Measurements from ENCODE around the gene LRRN2.

LRRN2 gene

DNA sequence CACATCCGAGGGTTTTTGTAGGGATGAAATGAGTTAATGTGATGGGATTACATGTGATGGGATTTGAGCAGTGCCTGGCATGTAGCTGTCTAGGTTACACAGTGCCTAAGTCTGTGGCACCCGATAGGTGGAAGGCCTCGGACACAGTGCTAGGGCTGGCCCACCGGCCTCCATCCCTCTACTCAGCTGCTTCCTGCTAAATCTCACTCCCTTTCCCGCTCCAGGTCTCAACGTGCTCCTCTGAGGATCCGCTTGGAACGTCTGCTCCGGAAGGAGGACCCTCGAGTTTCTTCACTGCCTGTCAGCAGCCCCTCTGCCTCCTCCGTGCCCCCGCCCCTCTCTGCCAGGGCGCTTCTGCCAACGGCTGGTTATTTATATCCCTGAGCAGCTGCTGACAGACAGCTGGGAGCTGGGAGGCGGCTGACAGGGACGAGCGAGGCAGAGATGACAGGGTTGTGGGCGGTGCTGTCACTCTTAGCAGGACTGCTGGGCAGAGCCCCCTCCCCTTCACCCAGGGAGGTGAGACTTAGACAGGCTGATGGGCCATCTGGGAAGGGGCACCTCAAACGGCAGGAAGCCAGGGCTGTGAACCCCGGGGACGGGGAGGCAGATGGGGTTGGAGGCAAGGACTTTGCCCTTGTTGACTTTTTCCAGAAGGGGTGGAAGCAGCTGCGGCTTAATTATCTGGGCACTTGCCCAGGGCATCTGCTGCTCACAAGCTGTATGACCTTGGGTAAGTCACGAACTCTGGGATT, 26.6 kb upstream of the LRRN2 start:
- no peak for DNase-seq

DNA sequence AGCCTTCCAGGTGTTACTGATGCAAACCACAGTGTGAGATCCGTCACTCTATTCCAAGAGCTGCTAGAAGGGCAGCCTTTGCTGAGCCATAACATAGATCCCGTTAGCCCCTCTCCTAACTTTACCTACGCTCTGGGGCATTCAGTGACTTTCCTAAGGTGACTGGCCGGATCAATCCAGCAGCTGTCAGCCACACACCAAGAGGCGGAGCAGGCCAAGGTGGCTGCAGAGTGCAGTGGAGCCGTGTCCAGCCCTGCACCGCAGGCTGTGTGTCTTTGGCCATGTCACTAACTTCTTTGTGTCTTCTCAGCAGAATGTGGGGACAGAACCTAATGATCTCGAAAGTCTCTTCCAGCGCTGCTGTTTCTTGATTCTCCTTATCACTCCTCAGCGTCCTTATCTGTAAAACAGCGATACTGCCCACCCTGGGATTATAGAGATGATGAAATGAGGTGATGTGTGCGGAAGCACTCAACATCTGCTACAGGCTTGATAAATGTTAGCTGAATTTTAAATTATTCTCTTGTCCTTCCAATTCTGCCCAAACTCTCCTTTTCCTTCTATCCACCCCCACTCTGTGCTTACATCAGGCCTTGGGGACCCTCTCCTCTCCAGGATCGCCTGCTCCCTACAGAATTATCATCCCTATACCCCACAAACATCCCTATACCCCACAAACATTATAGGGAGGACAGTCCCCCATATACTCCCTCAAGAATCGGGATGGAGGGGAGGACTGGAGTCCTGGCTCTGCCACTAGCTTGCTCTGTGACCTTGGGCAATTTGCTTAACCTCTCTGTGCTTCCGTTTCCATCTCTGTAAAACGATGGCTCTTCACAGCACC, 25.8 kb upstream of the LRRN2 start:
- DNase-seq, result no peak

DNA sequence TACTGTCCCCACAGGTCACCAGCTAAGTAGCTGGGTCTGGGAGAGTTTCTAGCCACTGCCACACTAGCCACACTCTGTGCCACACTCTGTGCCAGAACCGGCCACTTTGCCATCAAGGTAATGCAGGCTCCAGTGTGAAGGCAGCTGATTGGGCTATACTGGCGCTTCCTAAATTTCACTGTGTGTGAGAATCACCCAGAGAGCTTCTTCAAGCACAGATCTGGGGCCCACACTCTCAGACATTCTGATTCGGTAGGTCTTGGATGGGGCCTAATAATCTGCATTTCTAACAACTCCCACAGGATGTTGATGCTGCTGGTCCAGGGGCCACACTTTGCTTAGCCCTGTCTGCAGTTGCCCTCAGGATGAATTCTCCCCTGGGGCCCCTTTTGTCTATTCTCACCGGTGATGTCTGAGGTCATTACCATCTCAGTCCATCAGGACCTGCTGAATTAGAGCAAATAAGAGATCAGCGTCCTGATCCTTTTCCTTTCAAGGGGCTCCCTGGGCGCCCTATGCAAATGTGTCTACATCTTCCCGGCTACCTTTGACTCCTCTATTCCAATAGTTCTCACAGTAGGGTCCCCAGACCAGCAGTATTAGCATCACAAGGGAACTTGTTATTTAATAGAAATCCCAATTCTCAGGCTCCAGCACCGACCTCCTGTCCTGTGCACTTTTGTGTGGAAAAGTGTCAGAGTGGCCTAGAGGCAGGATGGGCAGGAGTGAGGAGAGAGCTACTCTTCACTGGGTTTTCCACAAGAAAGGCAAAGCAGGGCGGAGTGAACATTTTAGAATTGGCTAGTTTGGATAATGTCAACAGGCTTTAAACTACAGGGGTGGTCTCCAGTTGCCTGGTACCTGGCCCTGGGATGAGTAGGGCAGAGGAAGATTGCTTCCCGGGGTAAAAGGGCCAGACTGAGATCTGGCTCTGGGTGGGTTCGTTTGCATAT, 24.7 kb upstream of the LRRN2 start:
- DNase-seq, result no peak

DNA sequence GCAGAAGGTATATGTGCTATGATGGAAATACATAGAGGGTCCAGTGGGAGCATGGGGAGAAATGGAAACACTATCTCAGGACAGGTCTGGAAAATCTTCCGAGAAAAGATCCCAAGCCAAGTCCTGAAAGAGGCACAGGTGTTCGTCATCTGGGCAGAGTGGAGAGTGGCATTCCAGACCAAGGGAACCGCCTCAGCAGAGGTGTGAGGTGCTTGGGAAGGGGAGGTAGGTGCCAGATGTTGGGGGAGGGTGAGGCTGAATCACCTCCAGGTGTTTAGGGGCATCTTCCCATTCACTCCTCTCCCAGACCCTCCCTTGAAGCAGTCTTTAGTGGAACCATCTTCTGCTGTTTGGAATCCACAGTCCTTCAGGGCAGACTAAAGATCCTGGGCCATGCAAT, 23.5 kb upstream of the LRRN2 start:
- DNase-seq, result no peak

DNA sequence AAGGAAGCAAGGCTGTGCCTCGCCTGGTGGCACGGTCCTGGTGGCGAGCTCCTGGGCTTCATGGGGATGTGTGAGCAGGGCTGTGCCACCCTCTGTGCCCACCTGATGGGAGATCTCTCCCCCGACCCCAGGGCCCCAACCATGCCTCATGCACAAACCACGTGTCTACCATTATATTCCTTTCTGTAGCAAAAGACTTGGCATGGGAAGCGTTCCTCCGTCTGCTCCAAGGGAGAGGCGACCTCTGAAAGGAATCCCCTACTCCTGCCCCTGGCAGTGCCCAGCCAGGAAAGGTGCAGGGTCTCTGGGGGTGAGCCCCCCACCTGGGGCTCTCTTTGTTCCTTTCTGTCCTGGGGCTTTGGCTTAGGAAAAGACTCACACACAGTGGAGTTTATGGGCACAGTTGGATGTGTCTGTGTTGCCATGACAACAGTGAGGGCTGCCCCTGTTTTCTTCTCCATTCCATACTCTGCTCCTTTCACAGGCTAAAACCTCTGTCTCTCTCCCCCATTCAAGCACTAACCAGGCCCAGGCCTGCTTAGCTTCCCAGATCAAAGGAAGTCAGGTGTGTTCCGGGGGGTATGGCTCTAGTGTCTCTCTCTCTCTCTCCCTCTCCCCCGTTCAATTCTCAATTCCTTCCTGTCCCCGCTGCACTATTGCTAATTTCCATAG, 21.4 kb upstream of the LRRN2 start:
- no peak for DNase-seq

DNA sequence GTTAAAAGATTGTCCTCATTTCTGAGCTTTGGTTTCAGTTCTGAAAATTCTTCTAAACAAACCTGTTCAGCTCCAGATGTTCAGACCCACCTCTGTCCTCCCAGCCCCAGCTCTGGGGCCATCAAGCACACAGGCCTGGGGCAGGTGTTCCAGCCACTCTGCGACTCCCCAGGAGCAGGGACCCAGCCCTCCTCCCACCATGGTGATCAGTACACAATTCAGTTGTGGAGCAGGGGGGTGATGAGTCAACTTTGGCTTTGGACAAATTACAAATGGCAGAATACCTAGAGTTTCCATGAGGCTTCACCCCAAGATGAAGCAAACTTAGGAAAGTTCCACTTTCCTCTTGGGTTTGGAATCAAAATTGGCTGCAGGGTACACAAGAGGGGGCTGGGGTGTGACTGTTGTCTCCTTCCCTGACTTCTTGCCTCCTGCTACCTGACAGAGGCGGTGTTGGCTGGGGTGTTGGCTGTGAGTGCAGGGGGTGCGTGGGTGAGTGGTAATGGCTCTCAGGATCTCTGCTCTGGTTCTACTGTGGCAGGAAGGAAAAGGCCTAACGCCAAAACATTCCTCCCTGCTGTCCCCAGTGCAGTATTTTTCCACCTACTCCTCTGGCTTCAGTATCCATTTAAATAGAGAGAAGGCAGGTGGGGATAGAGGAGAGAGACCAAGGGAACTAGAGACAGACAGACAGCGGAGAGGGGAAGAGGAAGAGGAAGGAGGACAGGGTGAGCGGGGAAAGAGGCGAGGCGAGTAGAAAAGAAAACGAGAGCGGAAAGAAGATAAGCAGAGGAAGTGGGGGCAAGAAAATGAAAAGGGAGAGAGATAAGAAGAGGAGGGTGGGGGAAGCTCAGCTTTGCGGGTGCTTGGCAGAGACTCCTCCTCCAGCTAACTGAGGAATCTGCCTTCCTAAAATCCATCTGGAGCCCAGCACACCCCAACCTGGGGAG, 20.6 kb upstream of the LRRN2 start:
- no peak for DNase-seq

DNA sequence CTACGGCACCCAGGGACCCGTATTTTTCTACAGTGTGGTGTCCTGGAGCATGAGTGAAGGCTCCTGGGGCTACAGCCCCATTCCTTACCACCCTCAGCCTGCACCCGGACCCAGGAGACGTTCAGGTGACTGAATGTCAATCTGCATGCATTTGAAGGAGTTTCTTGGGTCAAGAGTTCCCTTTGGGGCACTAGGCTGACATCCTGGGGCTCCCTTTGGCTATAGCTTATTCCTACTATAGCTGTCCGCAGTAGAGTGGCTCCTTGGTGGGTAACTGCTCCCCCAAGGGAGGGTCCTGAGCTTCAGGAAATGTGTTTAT, 19.9 kb upstream of the LRRN2 start:
- no peak for DNase-seq

DNA sequence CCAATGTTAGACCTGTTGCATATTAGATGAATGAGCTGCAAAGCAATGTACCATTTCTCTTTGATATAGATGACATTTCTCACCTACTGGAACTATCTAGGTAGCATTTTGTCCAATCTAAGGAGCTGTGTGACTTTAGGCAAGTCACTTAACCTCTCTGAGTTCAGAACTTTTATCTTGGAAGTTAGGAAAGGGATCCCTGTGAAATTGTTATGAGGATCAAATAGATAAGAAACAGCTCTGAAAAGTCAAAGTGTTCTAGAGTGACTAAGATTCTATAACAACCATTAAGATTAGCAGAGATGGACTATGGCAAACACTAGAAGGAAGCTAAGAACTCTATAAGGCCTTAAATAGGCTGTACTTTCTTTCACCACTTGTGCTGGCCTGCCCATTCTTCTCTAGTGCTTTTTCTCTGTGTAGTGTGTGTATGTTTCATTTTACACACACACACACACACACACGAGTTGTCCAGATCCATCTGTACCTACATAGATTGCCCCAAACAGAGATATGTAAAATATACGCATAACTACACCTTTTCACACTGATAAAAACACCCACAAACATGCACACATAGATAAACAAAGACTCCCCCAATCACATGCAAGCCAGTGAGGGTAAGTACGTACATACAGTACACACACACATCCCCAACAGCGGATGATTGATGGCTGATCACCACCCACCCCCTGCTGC, 19.4 kb upstream of the LRRN2 start:
- no peak for DNase-seq

DNA sequence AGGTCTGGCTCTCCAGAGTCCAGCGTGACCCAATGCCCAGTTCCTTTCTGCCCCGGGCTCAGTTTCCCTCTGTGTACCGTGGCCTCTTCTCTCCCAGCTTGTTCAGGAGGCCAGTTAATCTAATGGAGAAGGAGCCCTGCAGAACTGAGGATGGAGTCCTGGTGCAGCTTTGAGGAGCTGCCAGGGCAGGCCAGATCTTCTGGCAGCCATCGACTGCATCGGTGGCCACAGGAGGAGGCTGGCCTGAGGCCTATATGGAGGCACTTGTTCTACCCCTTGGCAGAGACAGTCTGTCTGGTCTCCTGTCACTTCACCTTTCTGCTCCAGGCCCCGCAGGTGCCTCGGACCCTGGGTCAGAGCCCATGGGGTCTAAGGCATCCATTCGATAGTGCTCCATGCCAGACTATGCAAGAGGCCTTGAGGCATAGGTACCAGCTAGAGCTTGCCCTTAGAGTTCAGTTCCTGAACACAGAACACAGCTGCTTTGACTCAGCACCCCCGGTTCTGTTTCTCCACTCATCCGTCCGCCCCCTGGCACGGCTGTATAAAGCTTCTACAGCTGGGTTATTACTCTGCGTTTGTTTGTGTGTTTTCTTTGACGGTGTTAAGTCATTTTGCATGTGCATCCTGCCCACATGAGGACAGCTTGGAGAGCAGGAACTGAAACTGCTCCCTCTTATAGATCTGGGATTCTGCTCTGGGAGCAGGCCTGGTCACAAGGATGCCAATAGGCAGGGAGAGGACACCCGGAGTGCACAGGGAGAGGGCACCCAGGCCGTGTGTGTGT, 18.5 kb upstream of the LRRN2 start:
- DNase-seq, result no peak

DNA sequence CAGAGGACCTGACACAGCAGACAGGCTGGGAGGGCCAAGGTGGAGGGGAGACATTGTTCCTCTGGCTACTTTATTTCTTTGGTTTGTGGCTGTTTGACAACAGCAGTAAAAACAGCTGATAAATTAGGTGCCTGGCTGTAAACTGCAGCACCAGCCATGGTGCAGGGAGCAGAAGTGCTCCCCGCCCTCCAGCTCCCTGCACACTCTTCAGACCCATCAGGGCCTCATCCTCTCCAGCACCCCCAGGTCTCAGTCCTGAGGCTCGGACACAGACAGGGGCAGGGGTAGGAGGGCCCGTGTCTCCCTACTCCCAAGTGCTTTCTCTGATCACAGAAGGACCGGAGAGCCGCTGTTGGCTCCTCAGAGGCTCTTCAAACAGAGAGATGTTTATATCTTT, 17.7 kb upstream of the LRRN2 start:
- DNase-seq, result no peak

DNA sequence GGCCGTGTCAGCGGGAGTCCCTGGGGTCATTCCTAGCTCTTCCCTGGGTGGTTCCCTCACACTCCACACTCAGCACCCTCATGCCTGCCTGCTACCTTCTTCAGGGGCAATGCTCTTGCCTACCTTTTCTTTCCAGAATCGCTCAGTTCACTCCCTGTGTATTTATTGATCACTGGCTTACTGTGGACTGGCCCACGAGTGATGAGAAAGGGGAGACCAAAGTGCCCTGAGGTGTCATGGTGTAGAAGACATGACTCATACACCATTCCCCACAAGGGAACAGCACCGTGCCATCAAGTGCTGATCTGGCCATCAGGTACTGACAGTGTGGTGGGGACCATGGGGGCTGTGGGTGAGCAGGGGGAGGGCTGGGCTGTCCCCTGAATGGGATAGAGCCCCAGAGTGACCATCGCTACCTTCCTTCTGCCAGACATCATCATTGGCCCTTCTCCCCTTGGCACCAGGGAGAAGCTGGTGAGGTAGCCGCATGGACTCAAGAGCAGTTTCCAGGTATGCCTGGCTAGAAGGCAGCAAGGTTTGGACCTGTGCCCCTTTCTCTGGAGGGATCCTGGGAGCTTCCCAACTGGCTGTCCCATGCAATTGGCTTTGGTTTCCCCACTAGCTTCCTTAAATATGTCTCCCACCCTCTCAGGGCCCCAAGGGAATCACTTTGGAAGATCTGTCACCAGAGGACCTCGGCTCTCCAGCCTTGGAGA, 17.2 kb upstream of the LRRN2 start:
- DNase-seq, result no peak

DNA sequence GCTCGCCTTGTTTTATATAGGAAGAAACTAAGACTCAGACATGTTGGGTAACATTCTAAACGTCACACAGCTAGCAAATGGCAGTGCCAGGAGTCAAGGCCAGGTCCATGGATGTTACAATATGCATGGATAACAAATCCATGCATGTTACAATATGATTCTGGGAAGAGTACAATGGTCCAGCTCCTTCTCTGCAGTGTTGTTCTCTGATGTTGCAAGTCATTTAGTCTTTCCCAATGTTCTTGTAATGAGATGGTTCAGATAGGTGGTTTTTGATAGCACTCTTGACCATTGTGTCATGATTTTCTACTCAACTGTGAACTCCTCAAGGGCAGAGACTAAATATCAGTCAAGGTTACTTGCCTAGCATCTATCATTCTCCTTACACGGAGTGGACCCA, 15.7 kb upstream of the LRRN2 start:
- no peak for DNase-seq

DNA sequence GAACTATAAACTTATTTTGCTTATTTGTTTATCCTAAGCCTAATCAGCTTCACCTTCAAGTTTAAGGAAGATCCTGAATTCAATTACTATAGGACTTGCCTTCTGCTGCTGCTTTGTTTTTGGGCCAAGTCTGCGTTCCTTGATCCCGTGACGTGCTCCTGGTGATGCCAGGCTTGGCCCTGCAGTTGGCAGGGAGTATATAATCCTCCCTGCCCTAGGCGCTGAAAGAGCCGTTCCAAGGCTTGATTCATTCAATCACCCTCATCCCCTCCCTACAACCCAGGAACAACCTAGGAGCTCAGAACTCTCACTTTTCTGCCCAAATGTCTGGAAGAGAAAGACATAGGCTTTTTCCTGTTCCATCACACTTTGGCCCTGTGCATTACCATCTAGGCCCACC, 12.4 kb upstream of the LRRN2 start:
- DNase-seq, result no peak

DNA sequence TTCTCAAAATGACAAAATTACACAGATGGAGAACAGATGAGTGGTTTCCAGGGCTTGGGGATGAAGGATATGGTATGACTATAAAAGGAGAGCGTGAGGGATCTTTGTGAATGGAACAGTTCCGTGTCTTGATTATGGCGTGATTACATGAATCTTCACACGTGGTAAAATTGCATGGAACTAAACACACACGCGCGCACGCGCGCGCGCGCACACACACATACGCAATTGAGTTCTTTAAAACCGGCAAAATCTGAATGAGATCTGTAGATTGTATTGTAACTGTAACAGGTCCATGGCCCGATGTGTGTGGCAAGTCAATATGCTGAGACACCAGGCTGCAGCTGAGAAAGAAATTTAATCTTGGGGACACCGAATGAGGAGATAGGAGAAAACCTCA, 11.1 kb upstream of the LRRN2 start:
- DNase-seq, result no peak

DNA sequence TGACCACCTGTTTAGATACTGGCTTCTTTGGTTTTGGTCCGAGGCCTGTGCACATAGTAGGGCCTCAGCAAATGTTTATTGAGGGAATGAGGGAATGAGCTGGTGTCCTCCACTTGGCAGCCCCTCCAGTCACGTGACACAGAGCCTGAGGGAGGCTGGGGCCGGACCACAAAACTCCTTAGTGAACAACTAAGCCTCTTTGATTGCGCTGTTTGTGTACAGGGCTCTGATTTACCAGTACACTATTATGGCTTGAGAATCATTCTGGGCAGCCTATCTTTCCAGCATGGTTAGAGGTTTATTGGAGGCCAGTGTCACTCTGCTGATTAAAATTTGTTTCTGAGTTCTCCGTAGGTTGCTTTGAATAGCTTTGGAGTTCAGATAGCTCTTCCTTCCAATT, 10.2 kb upstream of the LRRN2 start:
- no peak for DNase-seq

DNA sequence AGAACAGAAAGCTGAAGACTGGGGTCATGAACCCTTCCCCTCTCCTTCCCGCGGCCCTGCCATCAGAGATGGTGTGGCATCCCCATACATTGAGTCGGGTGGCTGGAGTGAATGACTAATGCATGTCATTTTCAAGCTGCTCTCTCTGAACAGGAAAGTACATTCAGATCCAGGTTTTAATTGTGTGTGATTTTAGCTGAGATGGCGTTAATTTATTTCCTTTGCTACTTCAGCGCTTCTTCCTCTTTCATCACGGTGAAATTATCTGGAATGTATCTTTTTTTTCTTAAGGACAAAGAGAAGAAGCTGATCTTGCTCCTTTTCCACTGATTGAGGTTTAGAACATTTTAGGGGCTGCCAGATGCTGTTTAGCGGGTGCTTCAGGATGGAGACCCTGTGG, 8.6 kb upstream of the LRRN2 start:
- no peak for DNase-seq

DNA sequence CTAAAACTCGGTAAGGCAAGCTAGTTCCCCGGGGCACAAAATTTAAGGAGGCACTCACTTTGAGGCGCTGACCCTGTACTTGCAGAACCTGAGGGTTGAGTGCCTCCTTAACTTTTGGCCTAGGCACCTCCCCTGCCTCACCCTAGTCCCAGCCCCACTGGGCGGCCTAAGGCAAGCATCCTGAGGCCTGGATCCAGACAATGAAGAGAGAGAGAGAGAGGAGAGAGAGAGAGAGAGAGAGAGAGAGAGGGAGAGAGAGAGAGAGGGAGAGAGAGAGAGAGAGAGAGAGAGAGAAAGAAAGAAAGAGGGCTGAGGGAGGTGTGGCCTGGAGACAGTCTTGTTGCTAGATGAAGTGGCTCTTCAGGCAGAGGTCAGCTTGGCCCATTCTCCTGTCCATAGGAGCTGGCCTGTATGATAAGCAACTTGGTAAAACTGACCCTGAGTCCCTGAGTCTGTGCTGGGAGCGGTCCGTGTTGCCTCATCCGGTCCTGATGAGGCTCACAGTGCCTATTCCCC, 7.4 kb upstream of the LRRN2 start:
- no peak for DNase-seq

DNA sequence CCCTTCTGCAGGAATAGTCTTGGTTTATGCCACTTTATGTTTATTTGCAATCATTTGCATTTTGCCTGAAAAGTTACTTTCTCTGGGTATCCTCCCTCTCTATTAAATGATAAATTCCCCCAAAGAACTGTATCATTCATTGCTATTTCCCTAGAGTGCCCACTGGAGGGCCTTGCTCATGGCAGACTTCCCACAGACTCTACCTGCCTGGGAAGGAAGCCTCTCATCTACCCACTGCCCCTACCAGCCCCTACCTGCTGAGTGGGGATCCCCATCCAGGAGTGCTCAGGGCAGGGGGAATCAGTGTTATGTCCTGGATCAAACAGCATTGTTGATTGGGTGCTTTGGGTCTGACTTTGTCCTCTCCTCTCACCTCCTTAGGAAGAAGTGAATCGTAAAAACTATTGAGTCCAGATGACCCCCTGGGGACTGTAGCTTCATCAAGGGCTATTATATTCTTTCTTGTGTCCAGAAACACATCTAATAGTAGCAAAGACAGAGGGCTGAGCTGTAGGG, 6.8 kb upstream of the LRRN2 start:
- DNase-seq, result no peak

DNA sequence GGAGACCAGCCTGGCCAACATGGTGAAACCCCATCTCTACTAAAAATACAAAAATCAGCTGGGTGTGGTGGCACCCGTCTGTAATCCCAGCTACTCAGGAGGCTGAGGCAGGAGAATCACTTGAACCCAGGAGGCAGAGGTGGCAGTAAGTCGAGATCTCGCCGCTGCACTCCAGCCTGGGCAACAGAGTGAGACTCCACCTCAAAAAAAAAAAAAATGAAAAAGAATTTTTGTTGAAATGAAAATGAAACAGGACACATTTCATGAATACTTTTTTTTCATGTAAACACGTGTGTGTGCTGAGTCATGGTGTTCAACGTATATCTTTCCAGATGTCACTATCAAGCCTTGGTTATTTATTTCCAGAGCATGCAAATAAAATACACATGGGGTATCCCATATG, 5.8 kb upstream of the LRRN2 start:
- DNase-seq, result peak in 1 of 5 experiments; percentile 57
